HepG2 (cell line): ENCODE data around the gene CDH12. TPM values are rescaled to one million over a fixed set of nuclear protein-coding genes. Genes with fewer than 3 reads are reported as not detected.

ENCODE experiments used
- ATAC-seq: fragments of 200-7000 bp; cut with Tn5 transposase; 3 replicates; pipeline ENCODE4 v1.9.1; 2020; ENCODE audit warnings: mild to moderate bottlenecking, moderate library complexity
- BruUV-seq: library from RNA; stranded (reverse); fragments of 400-500 nt; replicated peaks from 2 replicates; lab custom pipeline; 2021; lab: Mats Ljungman, UMichigan
- CTCF ChIA-PET: fragments of 300-600 bp; formaldehyde crosslinking; extraction: SDS; loops from one replicate; lab custom pipeline; 2021; ENCODE audit warnings: low total read pairs, inconsistent platforms, low intra/inter-chr PET ratio; lab: Yijun Ruan, JAX
- POLR2A ChIA-PET: fragments of 350-600 bp; sonication (Branson Sonifier 250); formaldehyde crosslinking; loops from one replicate; lab custom pipeline; 2020; ENCODE audit warnings: antibody characterized with exemption, inconsistent platforms; lab: Yijun Ruan, JAX
- DNase-seq: peaks from one replicate; pipeline ENCODE4 v3.0.0-alpha.2; 2015; ENCODE audit warnings: low spot score
- FAIRE-seq: peaks from 3 replicates; lab custom pipeline; 2011; peaks lifted over from hg19 to GRCh38; lab: Jason Lieb, UNC
- H2AFZ ChIP-seq: one replicate; pipeline ENCODE4 v1.6.1; 2011; ENCODE audit warnings: low read length, inconsistent platforms
- H3K27ac ChIP-seq: fragments of 300-600 bp; 3 replicates; pipeline ENCODE4 v1.8.0; 2011; ENCODE audit warnings: mixed run types, mild to moderate bottlenecking, mixed read lengths, low read length, inconsistent platforms; ENCODE audit not compliant: insufficient read depth; ENCODE audit errors: extremely low read length
- H3K27me3 ChIP-seq, 2 experiments: fragments of 200-600 bp in 1 of 2; 2 replicates in 1 of 2; 3 replicates in 1 of 2; pipeline versions ENCODE4 v1.6.0 to v1.8.0; 2011; ENCODE audit warnings: low read length in 2 of 2, mild to moderate bottlenecking in 2 of 2, moderate library complexity in 2 of 2, inconsistent platforms in 1 of 2; ENCODE audit not compliant: insufficient read depth in 2 of 2, control insufficient read depth in 1 of 2
- H3K36me3 ChIP-seq, 2 experiments: fragments of 200-600 bp in 1 of 2; replicated peaks in 1 of 2; 2 replicates in 1 of 2; 3 replicates in 1 of 2; pipeline versions ENCODE4 v1.5.1 to v1.8.0; 2011; ENCODE audit warnings: low read length in 2 of 2, inconsistent platforms in 1 of 2; ENCODE audit not compliant: insufficient read depth in 2 of 2, control insufficient read depth in 1 of 2
- H3K4me1 ChIP-seq: 2 replicates; pipeline ENCODE4 v1.5.1; 2012; ENCODE audit warnings: low read length, inconsistent platforms; ENCODE audit not compliant: insufficient read depth
- H3K4me2 ChIP-seq: 2 replicates; pipeline ENCODE4 v1.6.0; 2011; ENCODE audit warnings: low read depth, low read length, inconsistent platforms
- H3K4me3 ChIP-seq, 3 experiments: fragments of 200-600 bp in 1 of 3; sonication (generic), shearing (Covaris generic) in 1 of 3; replicated peaks in 1 of 3; 2 replicates each; pipeline ENCODE4 v1.5.1; 2011 to 2016; ENCODE audit warnings: low read length in 3 of 3, inconsistent platforms in 2 of 3, low read depth in 2 of 3, mild to moderate bottlenecking in 2 of 3, control low read depth in 1 of 3, mixed read lengths in 1 of 3; ENCODE audit not compliant: insufficient read depth in 1 of 3
- H3K79me2 ChIP-seq: one replicate; pipeline ENCODE4 v1.6.1; 2011; ENCODE audit warnings: low read length, inconsistent platforms; ENCODE audit not compliant: insufficient read depth
- H3K9ac ChIP-seq: 2 replicates; pipeline ENCODE4 v1.6.0; 2011; ENCODE audit warnings: mild to moderate bottlenecking, low read depth, low read length, inconsistent platforms; ENCODE audit not compliant: insufficient read depth
- H3K9me3 ChIP-seq: 2 replicates; pipeline ENCODE4 v1.5.1; 2012; ENCODE audit warnings: mild to moderate bottlenecking, low read length
- H4K20me1 ChIP-seq: 2 replicates; pipeline ENCODE4 v1.6.0; 2011; ENCODE audit warnings: inconsistent platforms, mild to moderate bottlenecking, low read length, moderate library complexity; ENCODE audit not compliant: insufficient read depth
- AGO1 ChIP-seq: fragments of 200-400 bp; formaldehyde crosslinking; IDR thresholded peaks from 2 replicates; pipeline ENCODE4 v1.6.1; 2017; ENCODE audit warnings: mild to moderate bottlenecking, low read depth, low read length, moderate library complexity; ENCODE audit not compliant: poor library complexity, severe bottlenecking
- ISL2 ChIP-seq: sonication (generic); formaldehyde crosslinking; IDR thresholded peaks from 2 replicates; pipeline ENCODE4 v1.5.0; 2020; ENCODE audit warnings: missing genetic modification reagents
- SOX6 ChIP-seq, 2 experiments: fragments of 450-650 bp in 1 of 2; sonication (generic) in 1 of 2; formaldehyde crosslinking in 1 of 2; IDR thresholded peaks; 2 replicates each; pipeline versions ENCODE4 v1.4.0 to v1.6.1; 2017 to 2020; ENCODE audit warnings: antibody characterized with exemption in 1 of 2, mild to moderate bottlenecking in 1 of 2, missing genetic modification reagents in 1 of 2
- TGIF2 ChIP-seq: IDR thresholded peaks from 2 replicates; pipeline ENCODE4 v1.6.1; 2016; ENCODE audit warnings: control low read depth, missing compliant biosample characterization
- TOE1 ChIP-seq: sonication (generic); formaldehyde crosslinking; IDR thresholded peaks from 2 replicates; pipeline ENCODE4 v1.4.0; 2020; ENCODE audit warnings: mild to moderate bottlenecking, missing genetic modification reagents
- WGBS: methylation state at CpG from one replicate; pipeline ENCODE4 v1.1.6; 2017; ENCODE audit warnings: low lambda C conversion rate; 5-methylcytosine and 5-hydroxymethylcytosine counted together
- in situ Hi-C: cut with HindIII; loops from 2 replicates; pipeline ENCODE4 v1.10.0; 2017; ENCODE audit warnings: low pct_unique_long_range_greater_than_20kb; ENCODE audit not compliant: extremely low pct_ligation_motif_present
- intact Hi-C: fragments of 100-400 bp; cut with micrococcal nuclease; formaldehyde crosslinking; loops from one replicate; pipeline ENCODE4 v1.10.0; 2022; ENCODE audit not compliant: unreplicated experiment
- polyA plus RNA-seq, 8 experiments: library from polyadenylated mRNA; depleted of rRNA in 3 of 8; stranded (reverse) in 7 of 8; unstranded in 1 of 8; fragments of >200 nt; fragmentation: Illumina TruSeq in 4 of 8; extraction: Trizol in 4 of 8; gene quantifications; 2 replicates each; pipeline versions ENCODE4 v1.2.1 to v1.2.3, GENCODE V29; 2011 to 2016; ENCODE audit warnings: low read depth in 4 of 8, missing spikeins in 1 of 8, mixed read lengths in 1 of 8; ENCODE audit not compliant: insufficient read depth in 1 of 8
- total RNA-seq, 5 experiments: library from RNA; depleted of rRNA; stranded (reverse); fragments of >200 nt; fragmentation: Illumina TruSeq; extraction: Trizol; gene quantifications; 2 replicates each; pipeline ENCODE4 v1.2.3, GENCODE V29; 2016; ENCODE audit warnings: low read depth in 1 of 5
- TF ChIP-seq, protein P1 (sequence below): sonication (generic); formaldehyde crosslinking; IDR thresholded peaks from 2 replicates; pipeline ENCODE4 v1.8.0; 2022; ENCODE audit warnings: missing genetic modification reagents, mild to moderate bottlenecking, moderate library complexity, borderline replicate concordance
- TF ChIP-seq, protein P2 (sequence below): IDR thresholded peaks from 2 replicates; pipeline ENCODE4 v1.6.1; 2012; ENCODE audit warnings: inconsistent platforms

CDH12 gene
- total and polyA plus RNA-seq, 2 of the 13 experiments (the other 11 are each of a cell fraction or from before 2014, with no cell fraction given), result not detected

GRCh38 chr5:22787807-22788206 is 65.3 kb downstream of the CDH12 start:
- H3K79me2 ChIP-seq, result no peaks in the 10 kb centered on the region
- H3K27me3 ChIP-seq, result no peaks in the 10 kb centered on the region
- no peak overlapping the region for H2AFZ ChIP-seq
- H3K4me2 ChIP-seq, result no peak overlapping the region
- no peaks in the 10 kb centered on the region for H4K20me1 ChIP-seq
- no peak overlapping the region for H3K4me3 ChIP-seq
- peaks cover 4% of the 10 kb centered on the region; the same call in 1 of the 2 replicates for H3K9me3 ChIP-seq
- POLR2A ChIA-PET, result no interaction called here
- TF ChIP-seq, protein P1, sequence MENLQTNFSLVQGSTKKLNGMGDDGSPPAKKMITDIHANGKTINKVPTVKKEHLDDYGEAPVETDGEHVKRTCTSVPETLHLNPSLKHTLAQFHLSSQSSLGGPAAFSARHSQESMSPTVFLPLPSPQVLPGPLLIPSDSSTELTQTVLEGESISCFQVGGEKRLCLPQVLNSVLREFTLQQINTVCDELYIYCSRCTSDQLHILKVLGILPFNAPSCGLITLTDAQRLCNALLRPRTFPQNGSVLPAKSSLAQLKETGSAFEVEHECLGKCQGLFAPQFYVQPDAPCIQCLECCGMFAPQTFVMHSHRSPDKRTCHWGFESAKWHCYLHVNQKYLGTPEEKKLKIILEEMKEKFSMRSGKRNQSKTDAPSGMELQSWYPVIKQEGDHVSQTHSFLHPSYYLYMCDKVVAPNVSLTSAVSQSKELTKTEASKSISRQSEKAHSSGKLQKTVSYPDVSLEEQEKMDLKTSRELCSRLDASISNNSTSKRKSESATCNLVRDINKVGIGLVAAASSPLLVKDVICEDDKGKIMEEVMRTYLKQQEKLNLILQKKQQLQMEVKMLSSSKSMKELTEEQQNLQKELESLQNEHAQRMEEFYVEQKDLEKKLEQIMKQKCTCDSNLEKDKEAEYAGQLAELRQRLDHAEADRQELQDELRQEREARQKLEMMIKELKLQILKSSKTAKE (CRISPR knock-in tag), result no peak
- TF ChIP-seq, protein P2, sequence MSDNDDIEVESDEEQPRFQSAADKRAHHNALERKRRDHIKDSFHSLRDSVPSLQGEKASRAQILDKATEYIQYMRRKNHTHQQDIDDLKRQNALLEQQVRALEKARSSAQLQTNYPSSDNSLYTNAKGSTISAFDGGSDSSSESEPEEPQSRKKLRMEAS, result no peak
- no peak for TF ChIP-seq SOX6 (IDR thresholded peaks at IDR 0.05)
- TF ChIP-seq SOX6 (CRISPR knock-in tag; IDR thresholded peaks at IDR 0.05), result no peak
- no peak for TF ChIP-seq AGO1
- TF ChIP-seq ISL2, result no peak
- no peak for TF ChIP-seq TGIF2 (CRISPR knock-in tag)
- no peak for TF ChIP-seq TOE1 (CRISPR knock-in tag)
- WGBS, result 6% methylated on average over 1 of the region's 1 CpG
- FAIRE-seq (no peak), ATAC-seq (no peak), DNase-seq (no peak)
- H3K9ac ChIP-seq, result no peak overlapping the region
- no peaks in the 10 kb centered on the region for H3K36me3 ChIP-seq
- in situ Hi-C loops (no loop called here), intact Hi-C loops (no loop called here)
- H3K27ac ChIP-seq, result no peak overlapping the region
- CTCF ChIA-PET, result no interaction called here
- no peaks in the 10 kb centered on the region for H3K4me1 ChIP-seq
- BruUV-seq, result no TSS peak
